H54 (cell line): ENCODE data around the gene IKZF1.

Experiments used
- DNase-seq: peaks from one replicate; pipeline ENCODE4 v3.0.0; 2011; ENCODE audit warnings: low spot score, mixed read lengths; ENCODE audit not compliant: insufficient read length
- FAIRE-seq: peaks from 3 replicates; lab custom pipeline; 2011; peaks lifted over from hg19 to GRCh38; lab: Jason Lieb, UNC
- POLR2A ChIP-seq: IDR thresholded peaks from 2 replicates; pipeline ENCODE4 v1.6.1; 2011; ENCODE audit warnings: low read depth, mild to moderate bottlenecking, low read length

The IKZF1 gene

DNA sequence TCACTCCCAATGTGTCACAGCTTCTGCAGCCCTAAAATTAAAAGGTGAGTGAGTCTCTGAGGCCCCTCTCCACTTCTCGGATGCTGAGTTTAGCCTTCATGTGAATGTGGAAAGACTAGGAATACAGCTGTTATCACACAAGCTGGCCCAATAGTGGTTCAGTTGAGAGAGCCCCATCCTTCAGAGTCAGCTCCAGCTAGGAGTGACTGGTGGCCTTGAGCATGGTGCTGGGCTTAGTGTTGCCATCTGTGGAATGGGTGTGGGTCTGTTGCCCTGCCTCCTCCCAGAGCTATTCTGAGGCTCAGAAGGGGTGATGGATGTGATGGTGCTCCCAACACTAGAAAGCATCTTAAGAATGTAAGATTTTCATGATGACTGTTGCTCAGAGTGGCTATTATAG, 89.8 kb downstream of the IKZF1 start:
- DNase-seq, result no peak
- no peak for FAIRE-seq
- no peak for TF ChIP-seq POLR2A

DNA sequence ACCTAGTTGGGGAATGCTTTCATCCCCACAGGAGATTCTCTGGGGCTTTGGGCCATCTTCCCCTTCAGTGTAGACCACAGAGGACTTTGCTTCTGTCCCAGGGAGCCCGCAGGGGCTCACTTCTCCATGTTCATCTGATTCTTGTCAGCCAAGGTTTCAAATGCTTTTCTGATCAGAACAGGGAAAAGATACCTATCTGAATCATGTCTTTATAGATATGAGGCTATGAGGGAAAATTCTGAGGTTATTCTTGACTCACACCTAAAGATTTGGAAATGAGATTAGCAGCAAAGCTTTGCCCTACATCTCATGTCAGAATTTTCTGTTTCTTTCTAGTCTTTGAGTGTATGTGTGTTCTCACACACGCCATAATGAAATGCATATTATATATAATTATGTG, 92.3 kb downstream of the IKZF1 start:
- no peak for TF ChIP-seq POLR2A
- FAIRE-seq (no peak), DNase-seq (no peak)

DNA sequence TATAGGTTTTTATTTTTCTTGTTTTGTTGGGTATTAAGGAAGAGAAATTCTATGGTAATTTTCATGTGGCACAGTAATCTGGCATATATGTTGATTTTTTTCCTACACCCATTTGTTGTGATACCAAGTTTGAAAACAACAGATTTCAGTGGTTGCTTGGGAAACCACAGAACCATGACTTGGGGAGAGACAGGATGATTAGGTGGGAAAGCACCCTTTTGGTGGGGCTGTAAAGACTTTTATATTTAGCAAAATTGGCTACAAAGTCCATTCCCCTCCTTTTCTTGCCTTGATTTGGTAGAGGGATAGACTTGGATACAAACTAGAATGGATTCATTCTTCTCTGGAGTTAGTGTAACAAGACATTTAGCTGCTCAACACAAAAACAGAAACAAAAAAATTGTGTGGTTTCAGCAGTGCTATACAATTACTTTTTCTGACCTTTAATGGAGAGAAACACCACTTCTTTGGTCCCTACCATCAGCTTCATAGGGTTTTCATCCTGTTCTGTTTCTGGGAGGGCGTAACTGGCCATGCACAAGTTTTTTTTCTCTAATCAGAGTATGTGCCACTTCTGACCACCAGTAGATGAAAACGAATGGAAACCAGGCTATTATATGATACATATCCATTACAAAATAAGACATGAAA, 92.9 kb downstream of the IKZF1 start:
- no peak for FAIRE-seq
- DNase-seq, result no peak
- no peak for TF ChIP-seq POLR2A

DNA sequence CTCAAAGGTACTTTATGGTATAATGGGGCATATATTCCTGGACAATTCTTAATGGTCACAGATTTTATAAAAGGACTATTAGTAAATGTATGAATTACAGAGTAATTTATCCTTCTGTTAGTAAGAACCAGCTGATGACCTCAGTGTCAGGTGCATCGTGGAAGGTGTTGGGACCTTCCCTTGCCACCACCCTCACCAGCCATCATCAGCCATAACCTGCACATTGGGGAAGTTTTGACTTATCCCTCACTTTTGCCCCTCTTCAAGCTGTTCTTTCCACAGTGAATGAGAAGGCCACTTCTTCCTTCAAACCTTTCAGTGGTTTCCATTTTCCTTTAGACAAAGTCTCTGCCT, 93.4 kb downstream of the IKZF1 start:
- FAIRE-seq, result no peak
- no peak for DNase-seq
- TF ChIP-seq POLR2A, result no peak

DNA sequence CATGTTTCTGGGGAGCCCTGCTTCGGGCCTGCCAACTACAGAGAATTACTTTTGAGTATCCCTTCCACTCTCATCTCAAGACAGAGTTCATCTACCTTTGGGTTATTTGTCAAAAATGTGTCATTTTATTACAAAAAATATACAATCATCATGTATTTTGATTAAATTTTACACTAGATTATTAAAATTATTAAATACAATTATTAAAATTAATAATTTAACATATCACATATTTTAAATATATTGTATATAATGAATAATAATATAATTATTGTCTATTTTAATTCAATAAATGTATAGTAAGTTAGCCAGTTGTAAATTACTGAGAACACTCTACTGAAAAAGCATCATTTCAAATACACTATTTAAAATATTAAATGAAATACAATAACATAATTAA, 94.7 kb downstream of the IKZF1 start:
- FAIRE-seq, result no peak

DNA sequence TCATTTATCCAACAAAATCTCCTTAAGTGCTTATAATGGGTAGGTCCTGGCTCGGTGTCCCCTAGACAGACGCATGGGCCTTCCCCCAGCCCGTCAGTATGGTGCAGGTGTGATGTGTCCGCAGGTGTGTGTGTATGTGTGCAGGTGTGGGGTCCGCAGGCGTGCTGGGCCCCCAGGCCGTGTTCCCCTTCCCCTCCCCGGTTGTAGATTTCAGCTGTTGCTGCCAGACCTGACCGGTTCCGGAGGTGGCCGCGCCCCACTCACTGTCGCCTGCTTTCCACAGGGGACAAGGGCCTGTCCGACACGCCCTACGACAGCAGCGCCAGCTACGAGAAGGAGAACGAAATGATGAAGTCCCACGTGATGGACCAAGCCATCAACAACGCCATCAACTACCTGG, 95.1 kb downstream of the IKZF1 start:
- TF ChIP-seq POLR2A, result no peak
- FAIRE-seq, result no peak

More for the DNA sequence above, 94.7 kb downstream of the IKZF1 start:
- DNase-seq, result no peak
- TF ChIP-seq POLR2A, result no peak

DNA sequence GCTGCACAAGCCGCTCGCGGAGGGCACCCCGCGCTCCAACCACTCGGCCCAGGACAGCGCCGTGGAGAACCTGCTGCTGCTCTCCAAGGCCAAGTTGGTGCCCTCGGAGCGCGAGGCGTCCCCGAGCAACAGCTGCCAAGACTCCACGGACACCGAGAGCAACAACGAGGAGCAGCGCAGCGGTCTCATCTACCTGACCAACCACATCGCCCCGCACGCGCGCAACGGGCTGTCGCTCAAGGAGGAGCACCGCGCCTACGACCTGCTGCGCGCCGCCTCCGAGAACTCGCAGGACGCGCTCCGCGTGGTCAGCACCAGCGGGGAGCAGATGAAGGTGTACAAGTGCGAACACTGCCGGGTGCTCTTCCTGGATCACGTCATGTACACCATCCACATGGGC, 95.6 kb downstream of the IKZF1 start:
- TF ChIP-seq POLR2A, result no peak
- DNase-seq (no peak), FAIRE-seq (no peak)

More for the DNA sequence above, 95.1 kb downstream of the IKZF1 start:
- DNase-seq, result no peak

DNA sequence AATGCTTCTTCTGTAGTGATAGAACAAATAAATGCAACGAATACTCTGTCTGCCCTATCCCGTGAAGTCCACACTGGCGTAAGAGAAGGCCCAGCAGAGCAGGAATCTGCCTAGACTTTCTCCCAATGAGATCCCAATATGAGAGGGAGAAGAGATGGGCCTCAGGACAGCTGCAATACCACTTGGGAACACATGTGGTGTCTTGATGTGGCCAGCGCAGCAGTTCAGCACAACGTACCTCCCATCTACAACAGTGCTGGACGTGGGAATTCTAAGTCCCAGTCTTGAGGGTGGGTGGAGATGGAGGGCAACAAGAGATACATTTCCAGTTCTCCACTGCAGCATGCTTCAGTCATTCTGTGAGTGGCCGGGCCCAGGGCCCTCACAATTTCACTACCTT, 99.9 kb downstream of the IKZF1 start:
- DNase-seq, result no peak
- FAIRE-seq, result no peak
- no peak for TF ChIP-seq POLR2A

DNA sequence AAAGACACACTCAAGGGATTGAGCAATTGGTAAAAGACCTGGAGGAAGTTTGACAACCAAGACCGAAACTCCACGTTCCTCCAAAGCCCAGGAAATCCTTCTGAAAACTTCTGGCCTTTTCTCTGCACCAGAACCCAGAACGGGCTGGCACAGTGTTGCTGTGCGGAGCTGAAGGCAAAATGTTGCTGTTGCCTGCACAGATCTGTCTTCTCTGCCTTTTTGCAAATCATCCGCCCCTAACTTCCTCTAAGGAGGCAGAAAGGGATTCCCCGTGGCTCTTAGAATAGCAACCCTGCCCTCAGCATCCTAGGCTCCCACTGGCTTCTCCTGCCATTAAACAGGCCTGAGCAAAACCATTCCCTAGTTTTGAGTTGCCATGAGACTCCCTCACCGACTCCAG, 100.7 kb downstream of the IKZF1 start:
- TF ChIP-seq POLR2A, result no peak
- no peak for DNase-seq
- no peak for FAIRE-seq

DNA sequence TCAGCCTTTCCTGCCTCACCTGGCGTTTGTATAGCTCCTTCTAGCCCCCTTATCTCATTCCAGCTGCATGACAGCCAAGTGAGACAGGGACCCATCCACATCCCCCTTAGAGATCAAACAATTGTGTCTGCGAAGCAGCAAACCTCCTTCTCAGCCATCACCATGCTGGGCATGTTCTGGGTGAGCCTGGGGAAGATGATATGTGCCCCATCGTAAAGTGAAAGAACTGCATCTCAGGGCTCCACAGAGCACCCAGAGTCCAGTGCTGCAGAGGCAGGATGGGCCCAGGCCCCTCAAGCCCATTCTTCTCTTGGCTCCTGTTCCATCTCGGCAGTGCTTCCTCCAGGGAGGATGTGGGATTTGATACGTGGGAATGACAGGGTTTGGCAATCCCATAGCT, 102.4 kb downstream of the IKZF1 start:
- DNase-seq, result no peak
- no peak for FAIRE-seq
- no peak for TF ChIP-seq POLR2A

DNA sequence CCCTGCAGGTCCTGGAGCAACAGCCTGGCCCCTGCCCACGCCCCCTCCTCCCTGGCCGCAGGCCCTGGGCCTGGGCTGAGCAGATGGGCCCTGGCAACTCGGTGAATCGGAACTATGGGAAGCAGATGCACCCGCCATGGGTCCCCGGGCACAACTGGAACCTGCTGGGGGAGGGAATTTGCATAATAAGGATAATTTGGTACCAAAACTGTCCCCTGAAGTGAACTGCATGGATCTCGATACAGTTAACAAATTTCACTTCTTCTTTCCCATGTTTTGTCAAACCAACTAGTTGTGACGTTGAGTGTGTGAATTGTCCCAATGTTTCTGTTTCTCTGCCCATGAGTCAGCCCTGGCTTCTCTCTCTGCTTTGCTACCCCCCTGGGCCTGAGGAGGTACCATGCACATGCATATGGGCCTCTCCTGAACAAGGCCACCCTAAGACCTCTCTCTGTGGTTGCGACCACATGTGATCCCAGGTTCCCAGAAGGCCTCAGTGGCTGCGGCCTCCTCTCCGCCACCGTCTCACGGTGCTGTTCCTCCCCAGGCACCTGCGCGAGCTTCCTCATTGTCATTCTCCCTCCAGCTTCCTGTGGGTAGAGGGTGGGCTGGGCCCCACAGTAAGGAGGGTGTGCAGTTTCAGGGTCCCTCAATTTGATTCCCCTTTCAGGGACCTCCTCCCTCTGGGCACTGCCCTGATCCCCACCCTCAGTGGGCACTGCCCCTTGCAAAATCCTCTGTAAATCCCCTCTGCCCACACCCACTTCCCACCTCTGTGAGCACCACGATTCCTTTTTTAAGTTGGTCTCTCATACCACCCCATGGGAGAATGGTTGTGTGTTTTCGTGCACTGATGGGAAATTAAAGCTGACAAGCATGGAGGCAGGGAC, 105.6 kb downstream of the IKZF1 start:
- FAIRE-seq (no peak), DNase-seq (no peak)
- no peak for TF ChIP-seq POLR2A

DNA sequence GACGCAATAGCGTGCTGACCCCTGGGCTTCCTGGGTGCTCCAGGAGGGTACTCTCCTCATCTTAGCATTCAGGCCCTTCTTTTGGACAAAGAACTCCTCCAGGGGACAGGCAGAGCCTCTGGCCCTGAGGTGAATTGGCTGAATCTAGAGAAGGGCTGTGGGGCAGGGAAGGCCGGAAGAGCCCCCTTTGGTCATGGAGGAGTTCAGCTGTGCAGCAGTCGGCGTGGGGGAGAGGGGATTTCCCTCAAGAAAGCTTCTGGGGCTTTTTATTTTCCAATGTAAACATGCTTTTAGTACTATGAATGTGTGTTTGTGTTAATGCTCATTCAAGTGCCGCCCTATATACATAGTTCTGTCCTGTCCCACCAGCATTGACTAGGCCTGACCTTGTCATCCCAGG, 106.8 kb downstream of the IKZF1 start:
- TF ChIP-seq POLR2A, result no peak
- DNase-seq (no peak), FAIRE-seq (no peak)

DNA sequence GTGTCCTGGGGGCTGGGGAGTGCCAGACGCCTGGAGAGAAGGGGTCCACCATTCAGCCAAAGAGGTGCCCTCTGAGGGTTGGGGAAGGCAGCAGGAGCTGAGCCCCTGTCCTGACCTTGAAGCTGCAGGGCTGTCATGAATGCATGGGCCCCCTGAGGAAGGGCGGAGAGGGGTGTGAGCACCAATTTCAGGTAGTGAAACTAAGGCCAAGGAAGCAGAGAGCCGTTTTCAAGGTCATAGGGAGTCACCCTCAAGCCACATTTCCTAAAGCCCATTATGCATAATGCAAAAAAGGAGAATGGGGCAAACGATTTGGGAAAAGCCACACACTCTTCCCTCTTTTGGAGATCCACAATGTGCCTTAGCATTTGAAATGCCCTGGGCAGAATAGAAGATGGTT, 108.5 kb downstream of the IKZF1 start:
- TF ChIP-seq POLR2A, result no peak
- no peak for DNase-seq
- FAIRE-seq, result no peak

DNA sequence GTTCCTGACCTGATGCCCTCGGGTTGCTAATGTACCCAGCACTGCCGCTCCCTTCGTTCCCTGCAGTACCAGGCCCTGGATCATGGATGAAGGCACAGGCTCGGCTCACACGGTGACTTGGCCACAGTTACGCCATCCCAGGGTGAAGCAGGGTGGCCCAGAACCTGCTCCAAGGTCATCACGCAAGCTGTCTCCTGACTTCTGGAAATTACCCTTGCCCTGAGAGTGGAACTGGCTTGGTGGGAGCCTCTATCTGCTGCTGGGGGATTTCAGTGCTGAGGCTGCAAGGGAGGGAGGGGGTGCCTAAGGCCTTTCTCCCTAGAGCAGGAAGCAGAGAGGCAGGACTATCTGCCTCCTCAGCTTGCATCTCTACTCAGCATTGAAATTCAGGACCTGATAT, 109.0 kb downstream of the IKZF1 start:
- FAIRE-seq (no peak), DNase-seq (no peak)
- no peak for TF ChIP-seq POLR2A
